Stimulated activated CD4-positive, alpha-beta T cell treated with anti-CD3 and anti-CD28 coated beads, TNF-alpha, amount 100 ng/mL, for 24 hours (primary cell): ENCODE data around the gene PLK2.

Experiments
- DNase-seq, 3 experiments: peaks; one replicate each; pipeline ENCODE4 v3.0.0-alpha.2; 2020; ENCODE audit warnings: low read depth in 3 of 3

PLK2 gene

GRCh38 chr5:58477760-58478376, 18.0 kb upstream of the PLK2 start:
- DNase-seq = no peak

GRCh38 chr5:58475404-58475803, 15.5 kb upstream of the PLK2 start:
- no peak for DNase-seq

- no peak for DNase-seq
These were observed 10.0 kb upstream of the PLK2 start for GRCh38 chr5:58469896-58470295.

GRCh38 chr5:58466939-58467338, 7.1 kb upstream of the PLK2 start:
- DNase-seq = peak in 2 of 3 experiments; percentile 4 to 9

- peak in 2 of 3 experiments; percentile 19 to 29 for DNase-seq
These were observed 2.8 kb upstream of the PLK2 start for GRCh38 chr5:58462623-58463230.

GRCh38 chr5:58462154-58462553, 2.3 kb upstream of the PLK2 start:
- no peak for DNase-seq

- DNase-seq = peak; percentile 80 to 88 (median 87)
These were observed 923 bp upstream of the PLK2 start for GRCh38 chr5:58460732-58461286.

- DNase-seq = no peak
These were observed 512 bp downstream of the PLK2 start for GRCh38 chr5:58459146-58460001.

GRCh38 chr5:58458743-58459145, 1.1 kb downstream of the PLK2 start:
- no peak for DNase-seq

- DNase-seq = no peak
These were observed 1.6 kb downstream of the PLK2 start for GRCh38 chr5:58458141-58458742.

- DNase-seq = no peak
These were observed 2.8 kb downstream of the PLK2 start for GRCh38 chr5:58457050-58457449.

- DNase-seq = no peak
These were observed 3.4 kb downstream of the PLK2 start for GRCh38 chr5:58456486-58456885.

GRCh38 chr5:58456026-58456425, 3.9 kb downstream of the PLK2 start:
- DNase-seq = no peak

GRCh38 chr5:58455480-58455879, 4.4 kb downstream of the PLK2 start:
- DNase-seq = no peak

GRCh38 chr5:58455066-58455465, 4.8 kb downstream of the PLK2 start:
- no peak for DNase-seq

GRCh38 chr5:58454025-58454424, 5.9 kb downstream of the PLK2 start:
- no peak for DNase-seq

- DNase-seq = no peak
These were observed 6.6 kb downstream of the PLK2 start for GRCh38 chr5:58453306-58453705.

GRCh38 chr5:58452566-58453258, 7.2 kb downstream of the PLK2 start:
- no peak for DNase-seq

- no peak for DNase-seq
These were observed 7.9 kb downstream of the PLK2 start for GRCh38 chr5:58451732-58452565.

- no peak for DNase-seq
These were observed 8.9 kb downstream of the PLK2 start for GRCh38 chr5:58450811-58451629.
